Measurements from ENCODE around the gene IMMP2L.

IMMP2L gene

GRCh38 chr7:111198255-111198654 lies 364.0 kb downstream of the IMMP2L start:
- no peak for DNase-seq

GRCh38 chr7:111196655-111197054 lies 365.6 kb downstream of the IMMP2L start:
- DNase-seq: no peak

- peak; percentile 5 for DNase-seq
Observed at GRCh38 chr7:111192614-111193413, 369.5 kb downstream of the IMMP2L start.

- no peak for DNase-seq
Observed at GRCh38 chr7:111190804-111191203, 371.5 kb downstream of the IMMP2L start.

- no peak for DNase-seq
Observed at GRCh38 chr7:111184987-111185386, 377.3 kb downstream of the IMMP2L start.

GRCh38 chr7:111183321-111183720 lies 379.0 kb downstream of the IMMP2L start:
- no peak for DNase-seq

GRCh38 chr7:111180338-111180737 lies 382.0 kb downstream of the IMMP2L start:
- no peak for DNase-seq

GRCh38 chr7:111175908-111176441 lies 386.3 kb downstream of the IMMP2L start:
- no peak for DNase-seq

GRCh38 chr7:111174510-111174909 lies 387.8 kb downstream of the IMMP2L start:
- no peak for DNase-seq

- no peak for DNase-seq
Observed at GRCh38 chr7:111173990-111174389, 388.3 kb downstream of the IMMP2L start.

- DNase-seq: no peak
Observed at GRCh38 chr7:111173528-111173927, 388.8 kb downstream of the IMMP2L start.

- no peak for DNase-seq
Observed at GRCh38 chr7:111172564-111173257, 389.6 kb downstream of the IMMP2L start.

- no peak for DNase-seq
Observed at GRCh38 chr7:111168182-111168581, 394.1 kb downstream of the IMMP2L start.

- no peak for DNase-seq
Observed at GRCh38 chr7:111164442-111164841, 397.9 kb downstream of the IMMP2L start.

GRCh38 chr7:111162692-111163091 lies 399.6 kb downstream of the IMMP2L start:
- no peak for DNase-seq

- DNase-seq: no peak
Observed at GRCh38 chr7:111160297-111160696, 402.0 kb downstream of the IMMP2L start.

GRCh38 chr7:111159426-111159825 lies 402.9 kb downstream of the IMMP2L start:
- DNase-seq: no peak

- no peak for DNase-seq
Observed at GRCh38 chr7:111150709-111151108, 411.6 kb downstream of the IMMP2L start.

- DNase-seq: no peak
Observed at GRCh38 chr7:111147708-111148533, 414.4 kb downstream of the IMMP2L start.

- DNase-seq: no peak
Observed at GRCh38 chr7:111146136-111146535, 416.2 kb downstream of the IMMP2L start.

- no peak for DNase-seq
Observed at GRCh38 chr7:111145472-111145871, 416.8 kb downstream of the IMMP2L start.

GRCh38 chr7:111140091-111140865 lies 422.0 kb downstream of the IMMP2L start:
- no peak for DNase-seq
